Esophagus muscularis mucosa (tissue), 4 donors: ENCODE data around the gene ABHD8. TPM values are rescaled to one million over a fixed set of nuclear protein-coding genes. Genes with fewer than 3 reads are reported as not detected.

Experiments
- DNase-seq: peaks from one replicate; pipeline ENCODE4 v3.0.0-alpha.2; 2017; ENCODE audit errors: extremely low spot score
- H3K27ac ChIP-seq, 4 donors: fragments of 200-600 bp; sonication (generic); replicated peaks in 1 of 4; 1 replicate in 3 of 4; 2 replicates in 1 of 4; pipeline ENCODE4 v1.5.1; 2016 to 2019; ENCODE audit warnings: mild to moderate bottlenecking in 1 of 4
- H3K27me3 ChIP-seq, 4 donors: fragments of 200-600 bp; sonication (generic); one replicate each; pipeline versions ENCODE4 v1.5.1 to v1.6.0; 2016 to 2019
- H3K36me3 ChIP-seq, 4 donors: fragments of 200-600 bp; sonication (generic); one replicate each; pipeline ENCODE4 v1.5.1; 2016 to 2019
- H3K4me1 ChIP-seq, 4 donors: fragments of 200-600 bp; sonication (generic); one replicate each; pipeline ENCODE4 v1.5.1; 2016 to 2019
- H3K4me3 ChIP-seq, 4 donors: fragments of 200-600 bp; sonication (generic); 1 replicate in 2 of 4; 2 replicates in 2 of 4; pipeline ENCODE4 v1.5.1; 2016 to 2019; ENCODE audit warnings: mild to moderate bottlenecking in 4 of 4, moderate library complexity in 1 of 4
- H3K9me3 ChIP-seq, 4 donors: fragments of 200-600 bp; sonication (generic); 1 replicate in 3 of 4; 2 replicates in 1 of 4; pipeline ENCODE4 v1.5.1; 2016 to 2019
- EP300 ChIP-seq: sonication (generic); formaldehyde crosslinking; IDR thresholded peaks from one replicate; pipeline ENCODE4 v1.6.1; 2017; ENCODE audit warnings: antibody characterized with exemption
- POLR2A ChIP-seq: fragments of 450-650 bp; IDR thresholded peaks from one replicate; pipeline ENCODE4 v1.6.1; 2017; ENCODE audit warnings: antibody characterized with exemption, moderate library complexity, mild to moderate bottlenecking, low read depth
- POLR2AphosphoS5 ChIP-seq, 2 donors: sonication (generic); formaldehyde crosslinking; IDR thresholded peaks; one replicate each; pipeline ENCODE4 v1.6.1; 2017; ENCODE audit warnings: antibody characterized with exemption in 2 of 2
- WGBS: methylation state at CpG from one replicate; pipeline ENCODE4 v1.1.5; 2018; 5-methylcytosine and 5-hydroxymethylcytosine counted together
- intact Hi-C: fragments of 100-400 bp; cut with DNase I; formaldehyde crosslinking; loops from one replicate; pipeline ENCODE4 v1.15.1; 2023
- total RNA-seq, 4 donors: library from RNA; depleted of rRNA; stranded (reverse); fragments of >200 nt; gene quantifications; one replicate each; pipeline versions ENCODE4 v1.1.0 to v1.2.1, GENCODE V29; 2016
- TF ChIP-seq, protein P1 (sequence below), 3 experiments: fragments of 200-600 bp in 2 of 3; fragments of 450-650 bp in 1 of 3; sonication (generic) in 2 of 3; IDR thresholded peaks; one replicate each; pipeline ENCODE4 v1.5.1; 2017 to 2019; ENCODE audit warnings: antibody characterized with exemption in 3 of 3, mild to moderate bottlenecking in 2 of 3, moderate library complexity in 1 of 3

Gene ABHD8
- total RNA-seq, 4 donors from 2014 or later: 14.7 to 35.4 (median 28.1) TPM

- 91% methylated on average over 9 of the region's 9 CpGs for WGBS
- TF ChIP-seq POLR2AphosphoS5 (IDR thresholded peaks at IDR 0.05) (no peak), EP300 (no peak)
- TF ChIP-seq, protein P1, sequence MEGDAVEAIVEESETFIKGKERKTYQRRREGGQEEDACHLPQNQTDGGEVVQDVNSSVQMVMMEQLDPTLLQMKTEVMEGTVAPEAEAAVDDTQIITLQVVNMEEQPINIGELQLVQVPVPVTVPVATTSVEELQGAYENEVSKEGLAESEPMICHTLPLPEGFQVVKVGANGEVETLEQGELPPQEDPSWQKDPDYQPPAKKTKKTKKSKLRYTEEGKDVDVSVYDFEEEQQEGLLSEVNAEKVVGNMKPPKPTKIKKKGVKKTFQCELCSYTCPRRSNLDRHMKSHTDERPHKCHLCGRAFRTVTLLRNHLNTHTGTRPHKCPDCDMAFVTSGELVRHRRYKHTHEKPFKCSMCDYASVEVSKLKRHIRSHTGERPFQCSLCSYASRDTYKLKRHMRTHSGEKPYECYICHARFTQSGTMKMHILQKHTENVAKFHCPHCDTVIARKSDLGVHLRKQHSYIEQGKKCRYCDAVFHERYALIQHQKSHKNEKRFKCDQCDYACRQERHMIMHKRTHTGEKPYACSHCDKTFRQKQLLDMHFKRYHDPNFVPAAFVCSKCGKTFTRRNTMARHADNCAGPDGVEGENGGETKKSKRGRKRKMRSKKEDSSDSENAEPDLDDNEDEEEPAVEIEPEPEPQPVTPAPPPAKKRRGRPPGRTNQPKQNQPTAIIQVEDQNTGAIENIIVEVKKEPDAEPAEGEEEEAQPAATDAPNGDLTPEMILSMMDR (IDR thresholded peaks at IDR 0.05): no peak
- no peaks in the 10 kb centered on the region for H3K9me3 ChIP-seq
- H3K4me3 ChIP-seq: no peak overlapping the region
- H3K27me3 ChIP-seq: peaks cover 0 to 16% (median 7%) of the 10 kb centered on the region in 4 donors
- peaks cover 11 to 23% (median 18%) of the 10 kb centered on the region in 4 donors for H3K4me1 ChIP-seq
- no peak overlapping the region for H3K27ac ChIP-seq
- no peak for DNase-seq
- no peaks in the 10 kb centered on the region for H3K36me3 ChIP-seq
- intact Hi-C loops: no loop called here
These were observed 16.5 kb downstream of the ABHD8 start for GRCh38 chr19:17286752-17287151.

GRCh38 chr19:17286263-17286662 lies 17.0 kb downstream of the ABHD8 start:
- H3K27me3 ChIP-seq: peaks cover 0 to 21% (median 12%) of the 10 kb centered on the region in 4 donors
- intact Hi-C loops: no loop called here

DNA sequence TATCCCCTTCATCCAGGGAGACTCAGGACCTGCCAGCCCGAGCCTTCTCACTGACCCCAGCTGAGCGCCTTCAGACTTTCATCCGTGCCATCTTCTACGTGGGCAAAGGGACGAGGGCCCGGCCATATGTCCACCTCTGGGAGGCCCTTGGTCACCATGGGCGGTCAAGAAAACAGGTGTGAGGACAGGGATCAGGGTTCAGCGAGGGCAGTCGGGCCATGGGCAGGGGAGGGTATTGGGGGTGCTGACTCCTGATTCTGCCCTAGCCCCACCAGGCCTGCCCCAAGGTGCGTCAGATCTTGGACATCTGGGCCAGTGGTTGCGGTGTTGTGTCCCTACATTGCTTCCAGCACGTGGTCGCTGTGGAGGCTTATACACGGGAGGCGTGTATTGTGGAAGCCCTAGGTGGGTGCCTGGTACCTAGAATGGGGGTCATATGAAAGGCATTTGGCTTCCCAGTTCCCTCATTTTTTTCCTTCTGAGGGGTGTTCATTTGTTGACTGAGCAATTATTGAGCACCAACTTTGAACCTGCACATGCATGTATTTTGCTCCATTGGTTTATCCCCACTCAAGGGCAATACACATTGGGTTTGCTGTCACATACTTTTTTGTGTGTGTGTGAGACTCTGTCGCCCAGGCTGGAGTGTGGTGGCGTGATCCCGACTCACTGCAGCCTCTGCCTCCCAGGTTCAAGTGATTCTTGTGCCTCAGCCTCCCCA lies 17.6 kb downstream of the ABHD8 start:
- 88% methylated on average over 18 of the region's 18 CpGs for WGBS

More at GRCh38 chr19:17286263-17286662, 17.0 kb downstream of the ABHD8 start:
- WGBS: 91% methylated on average over 4 of the region's 11 CpGs
- H3K9me3 ChIP-seq: no peaks in the 10 kb centered on the region
- DNase-seq: no peak
- no peaks in the 10 kb centered on the region for H3K36me3 ChIP-seq
- peaks cover 14 to 27% (median 23%) of the 10 kb centered on the region in 4 donors for H3K4me1 ChIP-seq
- H3K27ac ChIP-seq: no peak overlapping the region
- H3K4me3 ChIP-seq: no peak overlapping the region
- TF ChIP-seq POLR2A (no peak), POLR2AphosphoS5 (IDR thresholded peaks at IDR 0.05) (no peak), EP300 (no peak)
- TF ChIP-seq, protein P1 (IDR thresholded peaks at IDR 0.05): no peak

DNA sequence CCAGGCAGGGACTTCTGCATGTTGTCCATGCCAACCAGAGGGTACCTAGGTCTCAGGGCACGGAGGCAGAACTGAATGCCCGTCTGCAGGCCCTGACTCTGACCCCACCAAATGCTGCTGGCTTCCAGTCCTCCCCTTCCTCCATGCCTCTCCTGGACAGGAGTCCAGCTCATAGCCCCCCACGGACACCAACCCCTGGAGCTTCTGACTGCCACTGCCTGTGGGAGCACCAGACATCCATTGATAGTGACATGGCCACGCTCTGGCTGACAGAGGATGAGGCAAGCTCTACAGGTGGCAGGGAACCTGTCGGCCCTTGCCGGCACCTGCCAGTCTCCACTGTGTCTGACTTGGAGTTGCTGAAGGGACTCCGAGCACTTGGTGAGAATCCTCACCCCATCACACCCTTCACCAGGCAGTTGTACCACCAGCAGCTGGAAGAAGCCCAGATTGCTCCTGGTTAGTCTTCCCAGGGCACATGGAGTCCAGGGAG lies 19.7 kb downstream of the ABHD8 start:
- TF ChIP-seq EP300 (no peak), POLR2A (no peak), POLR2AphosphoS5 (IDR thresholded peaks at IDR 0.05) (no peak)
- TF ChIP-seq, protein P1 (IDR thresholded peaks at IDR 0.05): no peak
- H3K27me3 ChIP-seq: peaks cover 0 to 29% (median 12%) of the 10 kb centered on the region in 4 donors
- no peak for DNase-seq
- no peaks in the 10 kb centered on the region for H3K9me3 ChIP-seq
- H3K4me3 ChIP-seq: no peak overlapping the region
- H3K4me1 ChIP-seq: peaks cover 14 to 20% (median 18%) of the 10 kb centered on the region in 4 donors
- intact Hi-C loops: loop anchor here (2.0 kb wide), 1 partner anchor 217 kb away; no protein-coding TSS in a partner anchor
- H3K36me3 ChIP-seq: peaks cover 4 to 15% (median 8%) of the 10 kb centered on the region in 4 donors
- WGBS: 93% methylated on average over 6 of the region's 7 CpGs
- H3K27ac ChIP-seq: no peak overlapping the region

More for the DNA sequence above, 17.6 kb downstream of the ABHD8 start:
- peaks cover 0 to 28% (median 12%) of the 10 kb centered on the region in 4 donors for H3K27me3 ChIP-seq
- H3K4me3 ChIP-seq: no peak overlapping the region
- DNase-seq: no peak
- no peaks in the 10 kb centered on the region for H3K9me3 ChIP-seq
- TF ChIP-seq POLR2AphosphoS5 (IDR thresholded peaks at IDR 0.05): no peak
- no peak for TF ChIP-seq EP300
- TF ChIP-seq, protein P1 (IDR thresholded peaks at IDR 0.05): no peak
- no peak for TF ChIP-seq POLR2A
- intact Hi-C loops: no loop called here
- peaks cover 14 to 30% (median 24%) of the 10 kb centered on the region in 4 donors for H3K4me1 ChIP-seq
- H3K27ac ChIP-seq: no peak overlapping the region
- no peaks in the 10 kb centered on the region for H3K36me3 ChIP-seq
